NCI-H146 (cell line): ENCODE results near the gene COQ8A.

Experiments used
- DNase-seq: peaks from one replicate; lab custom pipeline; 2025; lab: John Stamatoyannopoulos, UW

The COQ8A gene

GRCh38 chr1:226973371-226973897 is 33.3 kb downstream of the COQ8A start:
- DNase-seq: no peak

GRCh38 chr1:226973898-226974543 is 33.9 kb downstream of the COQ8A start:
- no peak for DNase-seq

- DNase-seq: no peak
These were observed 34.6 kb downstream of the COQ8A start for GRCh38 chr1:226974544-226975258.

GRCh38 chr1:226975259-226976250 is 35.5 kb downstream of the COQ8A start:
- peak; percentile 72 for DNase-seq

GRCh38 chr1:226976276-226976977 is 36.3 kb downstream of the COQ8A start:
- DNase-seq: no peak

- DNase-seq: no peak
These were observed 37.0 kb downstream of the COQ8A start for GRCh38 chr1:226976978-226977642.

GRCh38 chr1:226977643-226978431 is 37.7 kb downstream of the COQ8A start:
- no peak for DNase-seq

GRCh38 chr1:226978432-226979114 is 38.5 kb downstream of the COQ8A start:
- no peak for DNase-seq

- no peak for DNase-seq
These were observed 39.0 kb downstream of the COQ8A start for GRCh38 chr1:226979115-226979516.

GRCh38 chr1:226979517-226980121 is 39.5 kb downstream of the COQ8A start:
- no peak for DNase-seq

GRCh38 chr1:226980122-226980560 is 40.0 kb downstream of the COQ8A start:
- no peak for DNase-seq

- no peak for DNase-seq
These were observed 40.7 kb downstream of the COQ8A start for GRCh38 chr1:226980565-226981385.

GRCh38 chr1:226981386-226981817 is 41.3 kb downstream of the COQ8A start:
- no peak for DNase-seq

- no peak for DNase-seq
These were observed 41.7 kb downstream of the COQ8A start for GRCh38 chr1:226981838-226982237.

- no peak for DNase-seq
These were observed 42.5 kb downstream of the COQ8A start for GRCh38 chr1:226982451-226983177.

GRCh38 chr1:226983247-226983991 is 43.3 kb downstream of the COQ8A start:
- DNase-seq: no peak

- no peak for DNase-seq
These were observed 43.9 kb downstream of the COQ8A start for GRCh38 chr1:226983992-226984364.
